GM18858 (cell line): ENCODE results near the gene TMOD4.
"Not testable (repeated sequence)": the region's sequence is repeated elsewhere in the genome, so short reads cannot be mapped to it uniquely, and the experiment has no call there.

Source experiments
- ATAC-seq: cut with Tn5 transposase; IDR thresholded peaks from one replicate; pipeline ENCODE4 v1.9.1; 2021; ENCODE audit not compliant: unreplicated experiment

Gene TMOD4

GRCh38 chr1:151175863-151176262 is at the start of gene TMOD4:
Gene TMOD4 (minus strand): TSS chr1:151175981. CDS start chr1:151174875, 1,106 bp downstream.
- ATAC-seq: no peak

DNA sequence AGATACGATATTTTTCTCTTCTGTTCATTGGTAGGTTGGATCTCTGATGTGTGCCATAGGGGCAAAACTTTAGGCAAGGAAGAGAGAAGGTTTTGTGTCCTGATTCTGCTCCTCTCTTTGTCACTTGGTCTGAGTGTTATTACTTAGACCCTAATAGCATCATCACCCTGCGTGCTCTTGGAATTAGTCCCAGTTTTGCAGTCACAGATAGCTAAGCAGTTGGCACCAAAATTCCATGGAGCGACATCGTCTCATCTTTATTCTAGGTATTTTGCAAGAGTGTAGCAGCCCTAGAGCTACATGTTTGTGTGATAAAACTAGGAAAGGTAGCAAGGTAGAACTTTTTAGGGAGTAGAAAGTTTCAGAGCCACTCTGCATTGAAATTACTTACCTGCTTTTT is 46.3 kb upstream of the TMOD4 start:
- ATAC-seq: no peak

- ATAC-seq: no peak
These were observed 45.8 kb upstream of the TMOD4 start for GRCh38 chr1:151221616-151222015.

- ATAC-seq: no peak
These were observed 37.8 kb upstream of the TMOD4 start for GRCh38 chr1:151213560-151213959.

DNA sequence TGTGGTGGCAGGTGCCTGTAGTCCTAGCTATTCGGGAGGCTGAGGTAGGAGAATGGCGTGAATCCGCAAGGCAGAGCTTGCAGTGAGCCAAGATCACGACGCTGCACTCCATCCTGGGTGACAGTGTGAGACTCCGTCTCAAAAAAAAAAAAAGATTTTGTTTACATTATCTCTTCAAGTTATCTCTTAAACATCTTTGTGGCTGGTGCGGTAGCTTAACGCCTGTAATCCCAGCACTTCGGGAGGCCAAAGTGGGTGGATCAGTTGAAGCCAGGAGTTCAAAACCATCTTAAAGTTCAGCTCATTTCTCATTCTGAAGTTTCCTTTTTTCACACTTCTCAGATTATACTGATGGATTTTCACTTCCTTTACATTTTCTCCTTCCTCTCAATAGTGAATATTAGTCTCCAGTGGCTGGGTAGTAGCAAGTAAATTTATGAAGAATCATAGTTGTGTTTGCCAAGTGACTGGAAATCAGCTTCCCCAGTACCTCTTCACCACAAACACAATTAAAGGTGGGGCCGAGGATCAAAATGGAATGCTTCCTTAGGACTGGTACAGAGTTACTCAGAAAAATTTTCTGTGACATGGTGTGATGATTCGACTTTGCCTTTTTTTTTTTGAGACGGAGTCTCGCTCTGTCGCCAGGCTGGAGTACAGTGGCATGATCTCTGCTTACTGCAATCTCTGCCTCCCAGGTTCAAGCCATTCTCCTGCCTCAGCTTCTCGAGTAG is 36.4 kb upstream of the TMOD4 start:
- no peak for ATAC-seq

- ATAC-seq: no peak
These were observed 35.0 kb upstream of the TMOD4 start for GRCh38 chr1:151210830-151211229.

GRCh38 chr1:151205381-151205965 is 29.7 kb upstream of the TMOD4 start:
- ATAC-seq: not testable (repeated sequence)

DNA sequence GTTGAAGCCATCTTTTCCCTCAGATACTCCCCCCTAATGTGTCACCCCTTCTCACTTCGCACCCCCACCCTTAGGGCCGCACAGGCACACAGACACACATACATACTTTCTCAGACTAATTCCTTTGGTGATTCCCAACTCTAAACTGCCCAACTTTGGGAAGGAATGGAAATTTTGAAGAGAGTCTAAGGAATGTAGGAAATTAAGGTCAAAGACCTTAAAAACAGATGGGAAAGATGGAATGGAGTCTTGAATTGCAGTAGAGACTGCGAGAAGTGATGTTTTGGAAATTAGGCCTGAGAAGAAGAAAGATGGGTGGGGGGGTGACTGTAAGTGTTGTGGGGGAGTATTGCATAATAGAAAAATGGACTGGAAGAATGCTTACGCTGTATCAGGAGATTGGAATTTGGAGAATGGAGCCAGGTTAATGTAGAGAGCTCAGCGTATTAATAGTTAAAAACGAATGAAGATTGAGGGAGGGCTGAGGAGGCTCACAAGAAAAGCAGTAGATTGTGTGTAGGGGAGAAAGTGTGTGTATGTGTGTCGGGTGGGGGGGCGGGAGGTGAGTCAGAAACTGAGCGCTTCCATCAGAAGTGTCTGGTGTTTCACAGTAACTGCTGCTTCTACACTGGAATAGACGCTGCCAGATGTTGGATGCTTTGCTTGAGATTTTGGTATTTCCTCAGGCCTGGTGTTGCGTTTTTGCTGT is 24.2 kb upstream of the TMOD4 start:
- ATAC-seq: no peak

DNA sequence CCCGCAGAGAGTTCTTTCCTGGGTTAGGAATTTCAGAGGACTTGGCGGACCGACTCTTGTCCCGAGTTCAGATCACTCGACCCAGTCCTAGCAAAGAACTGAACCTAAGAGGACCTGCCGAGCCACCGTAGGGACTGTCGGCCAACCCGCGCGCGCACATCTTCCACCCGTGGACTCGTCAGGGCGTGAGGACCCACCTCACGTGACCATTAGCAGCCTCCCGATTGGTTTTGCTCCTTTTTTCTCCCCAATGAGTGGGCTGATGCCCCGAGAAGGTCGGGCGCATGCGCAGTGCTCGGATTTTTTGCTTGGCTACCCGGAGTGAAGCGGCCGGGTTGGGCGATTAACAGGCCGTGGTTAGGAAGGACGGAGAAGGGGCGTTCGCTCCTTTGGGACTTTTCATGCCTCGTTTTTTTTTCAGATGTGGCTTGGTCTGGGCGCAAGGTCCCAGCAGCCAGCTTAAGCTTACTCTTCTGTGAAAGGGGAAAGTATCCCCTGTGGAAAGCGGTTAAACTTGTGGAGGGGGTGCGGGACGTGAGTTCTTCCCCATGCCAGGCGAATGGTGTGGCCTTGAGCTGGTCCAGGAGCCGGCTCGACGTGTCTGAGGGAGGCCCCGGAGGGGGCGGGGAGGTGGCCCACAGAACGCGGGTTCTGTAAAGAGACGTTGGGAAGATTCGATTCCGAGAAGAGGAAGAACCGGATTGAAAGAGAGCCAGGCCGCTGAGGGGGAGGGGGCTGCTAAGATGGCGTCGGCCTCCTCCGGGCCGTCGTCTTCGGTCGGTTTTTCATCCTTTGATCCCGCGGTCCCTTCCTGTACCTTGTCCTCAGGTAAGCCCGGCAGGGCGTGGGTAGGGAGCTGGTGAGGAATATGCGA is 22.7 kb upstream of the TMOD4 start, which contains the start of gene PIP5K1A:
Gene PIP5K1A (plus strand): TSS at position 299 of the 874 bp plus-strand sequence. CDS start 445 bp downstream, at position 744.
- ATAC-seq: peak; percentile 66

DNA sequence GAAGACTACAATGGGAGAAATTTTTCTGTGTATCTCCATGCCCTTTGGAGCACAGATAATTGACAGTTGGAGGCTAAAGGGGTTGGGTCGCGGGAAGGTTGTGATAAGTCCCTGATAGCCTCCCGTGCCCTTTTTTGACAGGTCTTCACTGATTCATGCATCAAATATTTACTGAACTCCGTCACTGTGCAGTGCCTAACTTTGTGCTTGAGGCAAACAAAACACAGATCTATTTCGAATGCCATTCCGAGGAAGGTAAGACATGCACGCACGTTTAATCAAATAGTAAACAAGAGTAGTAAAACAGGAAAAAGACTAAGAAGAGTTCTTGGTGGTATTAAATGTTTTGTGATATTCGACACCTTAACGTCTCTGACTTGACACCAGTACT is 22.1 kb upstream of the TMOD4 start:
- no peak for ATAC-seq

- ATAC-seq: no peak
These were observed 20.6 kb upstream of the TMOD4 start for GRCh38 chr1:151196292-151196800.

DNA sequence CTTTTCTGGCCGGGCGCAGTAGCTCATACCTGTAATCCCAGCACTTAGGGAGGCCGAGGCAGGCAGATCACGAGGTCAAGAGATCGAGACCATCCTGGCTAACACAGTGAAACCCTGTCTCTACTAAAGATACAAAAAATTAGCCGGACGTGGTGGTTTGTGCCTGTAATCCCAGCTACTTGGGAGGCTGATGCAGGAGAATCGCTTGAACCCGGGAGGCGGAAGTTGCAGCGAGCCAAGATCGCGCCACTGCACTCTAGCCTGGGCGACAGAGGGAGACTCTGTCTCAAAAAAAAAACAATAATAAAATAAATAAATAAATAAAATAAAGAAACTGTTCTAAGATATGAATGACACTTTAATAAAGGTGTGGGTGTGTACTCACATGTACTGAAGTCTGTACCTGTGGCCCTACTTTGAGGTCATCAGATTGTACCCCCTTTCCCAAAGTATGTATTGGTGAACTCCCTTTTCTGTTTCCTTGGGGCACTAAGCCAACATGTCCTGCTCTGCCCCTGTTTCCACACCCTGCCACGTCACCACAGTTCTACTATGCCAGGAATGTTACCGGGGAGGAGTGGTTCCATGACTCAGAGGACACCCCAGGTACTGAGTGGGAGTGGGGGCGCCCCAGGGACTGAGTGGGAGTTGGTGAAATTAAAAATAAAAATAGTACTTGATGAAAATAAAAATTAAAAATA is 19.3 kb upstream of the TMOD4 start:
- not testable (repeated sequence) for ATAC-seq

DNA sequence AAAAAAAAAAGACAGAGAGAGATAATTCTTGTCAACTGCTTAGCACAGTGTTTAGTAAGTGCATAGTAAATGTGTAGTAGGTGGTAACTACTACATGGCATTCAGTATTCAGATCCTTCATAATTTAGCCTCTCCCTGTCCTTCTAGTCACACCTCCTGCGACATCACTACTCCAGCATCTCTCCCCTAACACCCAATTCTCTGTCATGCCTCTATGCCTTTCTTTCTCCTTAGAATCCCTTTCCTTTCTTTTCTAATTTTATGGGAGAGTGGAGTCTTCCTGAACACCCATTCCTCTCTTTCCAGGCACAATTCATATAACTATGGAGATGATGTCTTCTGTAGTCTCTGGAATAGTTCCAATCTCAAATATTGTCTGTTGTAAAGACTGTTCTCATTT is 18.1 kb upstream of the TMOD4 start:
- no peak for ATAC-seq

DNA sequence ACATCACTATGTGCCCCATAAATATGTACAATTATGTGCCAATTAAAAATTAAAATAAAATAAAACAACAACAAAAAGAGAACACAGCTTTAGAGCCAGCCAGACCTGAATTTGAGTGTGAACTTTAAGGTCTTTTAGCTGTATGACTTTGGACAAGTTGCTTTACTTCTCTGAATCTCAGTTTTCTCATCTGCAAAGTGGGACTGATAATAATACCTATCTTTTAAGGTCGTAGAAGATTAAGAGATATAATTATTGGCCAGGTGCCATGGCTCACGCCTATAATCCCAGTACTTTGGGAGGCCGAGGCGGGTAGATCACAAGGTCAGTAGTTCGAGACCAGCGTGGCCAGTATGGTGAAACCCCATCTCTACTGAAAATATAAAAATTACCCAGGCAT is 17.5 kb upstream of the TMOD4 start:
- ATAC-seq: no peak

GRCh38 chr1:151192047-151192446 is 16.3 kb upstream of the TMOD4 start:
- ATAC-seq: no peak

DNA sequence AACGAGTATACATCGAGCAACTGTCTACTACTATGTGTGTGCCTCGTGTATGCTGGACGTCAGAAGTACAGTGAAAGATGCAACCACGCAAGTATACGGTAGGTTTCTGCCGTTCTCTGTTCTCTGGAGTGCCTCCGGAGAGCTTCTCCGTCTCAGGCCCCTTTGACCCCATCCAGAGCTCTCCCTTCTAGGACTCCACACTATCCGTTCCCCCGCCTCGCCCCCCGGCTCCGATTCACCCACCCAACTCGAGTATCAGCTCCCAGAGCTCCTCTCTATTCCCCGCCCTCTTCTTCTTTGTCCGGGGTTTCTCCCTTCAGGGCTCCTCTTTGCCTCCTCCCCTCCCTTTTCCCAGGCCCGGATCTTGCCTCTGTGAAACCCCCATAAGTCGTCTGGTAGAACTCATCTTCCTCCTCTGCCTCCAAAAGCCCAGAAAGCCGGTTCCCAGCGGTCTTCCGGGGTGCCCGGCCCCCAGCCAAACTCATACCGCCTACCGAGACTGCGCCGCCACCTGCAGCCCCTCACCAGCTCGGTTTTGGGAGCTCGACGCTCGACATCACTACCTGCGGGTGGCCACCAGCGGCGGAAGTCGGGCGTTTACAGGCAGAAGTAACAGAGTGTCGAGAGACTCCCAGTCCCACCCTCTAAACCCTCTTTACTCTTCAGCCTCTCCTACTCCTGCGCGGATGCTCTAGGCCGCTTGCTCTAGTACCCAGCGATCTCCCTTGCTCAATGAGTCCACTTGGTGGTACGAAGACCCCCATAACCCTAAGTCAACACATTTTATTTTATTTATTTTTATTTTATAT is 14.1 kb upstream of the TMOD4 start, which contains the start of gene VPS72:
Gene VPS72 (minus strand): TSS at position 561 of the 809 bp plus-strand sequence. CDS start 76 bp downstream, at position 485.
- ATAC-seq: peak; percentile 65

- ATAC-seq: not testable (repeated sequence)
These were observed 12.9 kb upstream of the TMOD4 start for GRCh38 chr1:151188667-151189066.

- no peak for ATAC-seq
These were observed 11.4 kb upstream of the TMOD4 start for GRCh38 chr1:151187205-151187604.

DNA sequence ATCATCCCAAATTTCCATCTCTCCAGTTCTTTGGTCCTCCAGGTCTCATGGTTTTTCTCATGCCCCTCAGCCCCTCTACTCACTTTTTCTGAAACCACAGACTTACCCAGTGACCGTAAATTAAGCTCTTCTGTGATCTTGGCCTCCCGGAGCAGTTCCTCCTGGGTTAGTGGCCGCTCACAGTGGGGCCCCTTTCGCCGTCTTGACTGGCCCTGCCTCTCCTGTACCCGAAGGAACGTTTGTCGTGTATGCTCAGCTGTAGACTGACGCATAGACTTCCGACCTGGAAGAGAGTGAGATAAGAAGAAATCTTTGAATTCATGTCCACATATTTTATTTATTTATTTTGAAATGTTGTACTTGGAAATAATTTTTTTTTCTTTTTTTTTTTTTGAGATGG is 8.4 kb upstream of the TMOD4 start:
- no peak for ATAC-seq
